Measurements from ENCODE around the gene ZNF526. TPM values are rescaled to one million over a fixed set of nuclear protein-coding genes. Genes with fewer than 3 reads are reported as not detected.

The ZNF526 gene
- total and polyA plus RNA-seq, 9 of the 15 experiments (the other 6 are each of a cell fraction or from before 2014, with no cell fraction given) = 1.3 to 17.9 (median 6.2) TPM

GRCh38 chr19:42246922-42247639, 27.0 kb downstream of the ZNF526 start:
- in situ Hi-C loops (cut with MboI) (no loop called here), intact Hi-C loops (cut with micrococcal nuclease) (loop anchor here (1.0 kb wide), 1 partner anchor 32 kb away; no protein-coding TSS in a partner anchor)
- Histone ChIP-seq H2AFZ (ENCODE audit: low read depth, low read length) (no peak overlapping the region), H3K4me1 (replicated peaks in 1 of 2; ENCODE audit: control insufficient read depth in 2 of 2, insufficient read depth in 2 of 2, low read length in 2 of 2) (peaks cover 18 to 44% of the 10 kb centered on the region in 2 experiments), H3K79me2 (ENCODE audit: control insufficient read depth, insufficient read depth, low read length) (peaks cover 40% of the 10 kb centered on the region), H4K20me1 (replicated peaks; ENCODE audit: control insufficient read depth, insufficient read depth, low read length) (peaks cover 7% of the 10 kb centered on the region; the same call in 1 of the 2 replicates), H3K9me3 (replicated peaks; ENCODE audit: control insufficient read depth, insufficient read depth, low read depth, low read length) (no peaks in the 10 kb centered on the region), H3K9ac (ENCODE audit: insufficient read depth in 1 of 2, low read depth in 2 of 2, low read length in 2 of 2) (peak overlapping the region in 1 of 2 experiments; percentile 53; a peak in 1 of 4 replicates), H3K36me3 (ENCODE audit: control insufficient read depth, insufficient read depth, low read length) (peaks cover 44% of the 10 kb centered on the region; the same call in 2 of the 3 replicates), H3K9me1 (ENCODE audit: control insufficient read depth, insufficient read depth, low read length) (peaks cover 4% of the 10 kb centered on the region), H3K4me2 (ENCODE audit: insufficient read depth, low read length) (no peak overlapping the region), H3K27ac (ENCODE audit: extremely low read depth, low read depth, low read length) (peak overlapping the region; percentile 32; the same call in 2 of the 3 replicates), H3K27me3 (ENCODE audit: control insufficient read depth in 2 of 2, insufficient read depth in 2 of 2, low read length in 2 of 2) (no peaks in the 10 kb centered on the region), H3K4me3 (no peak overlapping the region)
- DNase-seq (ENCODE audit: extremely low read depth in 1 of 4, low spot score in 3 of 4) (peak in 1 of 4 experiments; percentile 40), ATAC-seq (no peak), FAIRE-seq (no peak)
- peak; percentile 95 for TF ChIP-seq ZKSCAN1 (IDR thresholded peaks at IDR 0.05; ENCODE audit: low read depth, low read length)
- peak; percentile 57 for TF ChIP-seq POLR2B (IDR thresholded peaks at IDR 0.05; ENCODE audit: low read depth, partially characterized antibody)
- peak; percentile 53 to 64 for TF ChIP-seq NRF1 (conservative IDR thresholded peaks at IDR 0.05 in 1 of 2, IDR thresholded peaks at IDR 0.05 in 1 of 2)
- no peak for TF ChIP-seq L3MBTL2 (IDR thresholded peaks at IDR 0.05)
- no peak for TF ChIP-seq HEY1 (CRISPR knock-in tag; IDR thresholded peaks at IDR 0.05; ENCODE audit: borderline replicate concordance)
- TF ChIP-seq SUPT5H (IDR thresholded peaks at IDR 0.05) = peak; percentile 66
- no peak for TF ChIP-seq SLC30A9 (CRISPR knock-in tag; IDR thresholded peaks at IDR 0.05)
- no peak for TF ChIP-seq ZNF764 (CRISPR knock-in tag; IDR thresholded peaks at IDR 0.05; ENCODE audit: low read depth)
- 0 out of 2 replicates have a peak, but pooled peaks have one; percentile 17 for TF ChIP-seq TFAP4 (CRISPR knock-in tag; IDR thresholded peaks at IDR 0.05; ENCODE audit: borderline replicate concordance)
- TF ChIP-seq SOX6 (IDR thresholded peaks at IDR 0.05) = no peak
- no peak for TF ChIP-seq MIER1 (IDR thresholded peaks at IDR 0.05; ENCODE audit: low read depth)
- peak; percentile 66 for TF ChIP-seq POLR2A (conservative IDR thresholded peaks at IDR 0.05)
- no peak for TF ChIP-seq BRCA1 (IDR thresholded peaks at IDR 0.05)
- no peak for TF ChIP-seq BRCA1 (CRISPR knock-in tag; IDR thresholded peaks at IDR 0.05)
- TF ChIP-seq HNRNPK (IDR thresholded peaks at IDR 0.05; ENCODE audit: low read depth, low read length, poor library complexity, severe bottlenecking) = no peak
- TF ChIP-seq TEAD4 (IDR thresholded peaks at IDR 0.05; ENCODE audit: low read length) = no peak
- TF ChIP-seq TEAD4 (CRISPR knock-in tag; IDR thresholded peaks at IDR 0.05; ENCODE audit: borderline replicate concordance) = no peak
- TF ChIP-seq MYNN (IDR thresholded peaks at IDR 0.05) = 0 out of 2 replicates have a peak, but pooled peaks have one; percentile 4
- TF ChIP-seq MYNN (CRISPR knock-in tag; IDR thresholded peaks at IDR 0.05) = no peak
- TF ChIP-seq HIVEP1 (CRISPR knock-in tag; IDR thresholded peaks at IDR 0.05) = no peak
- no peak for TF ChIP-seq GTF3C2 (IDR thresholded peaks at IDR 0.05; ENCODE audit: borderline replicate concordance, extremely low read depth, insufficient read length)
- POLR2A ChIA-PET = interaction anchor here (0.6 to 1.2 kb wide), 11 partner anchors 9 to 176 kb away, joined by 3 to 10 read pairs (median 3); no protein-coding TSS in a partner anchor
- no TSS peak for BruUV-seq (replicated peaks)
- CTCF ChIA-PET (ENCODE audit: low intra/inter-chr PET ratio) = interaction anchor here (1.0 to 4.0 kb wide), 2 partner anchors 33 to 50 kb away, joined by 4 to 24 read pairs; no protein-coding TSS in a partner anchor
- WGBS (ENCODE audit: insufficient coverage, low coverage, missing lambda C conversion rate) = 53% methylated on average over 4 of the region's 7 CpGs

All from K562 (cell line).